K562 (cell line): ENCODE measurements around the gene RASGEF1C.

Experiments used
- CTCF ChIP-seq, 3 experiments: IDR thresholded peaks in 2 of 3; conservative IDR thresholded peaks in 1 of 3; 2 replicates each; pipeline ENCODE4 v1.5.1; 2011 to 2012; ENCODE audit warnings: low read length in 3 of 3, mild to moderate bottlenecking in 3 of 3, control low read depth in 2 of 3, improper control_type of control experiment in 1 of 3, inconsistent platforms in 1 of 3, low read depth in 1 of 3, mixed read lengths in 1 of 3, moderate library complexity in 1 of 3; ENCODE audit not compliant: insufficient read depth in 2 of 3
- HDAC3 ChIP-seq: fragments of 450-650 bp; IDR thresholded peaks from 2 replicates; pipeline ENCODE4 v1.6.1; 2018; ENCODE audit warnings: borderline replicate concordance, mild to moderate bottlenecking, moderate library complexity; ENCODE audit not compliant: partially characterized antibody
- POLR2AphosphoS5 ChIP-seq: IDR thresholded peaks from 2 replicates; pipeline ENCODE4 v1.6.1; 2011; ENCODE audit warnings: mild to moderate bottlenecking, low read depth, low read length, moderate library complexity; ENCODE audit not compliant: control insufficient read depth, insufficient read depth
- YY1 ChIP-seq, 3 experiments: IDR thresholded peaks; 2 replicates each; pipeline ENCODE4 v1.6.1; 2011; ENCODE audit warnings: low read length in 2 of 3, mild to moderate bottlenecking in 2 of 3, moderate library complexity in 2 of 3, borderline replicate concordance in 1 of 3, control low read depth in 1 of 3, low read depth in 1 of 3; ENCODE audit not compliant: insufficient read depth in 3 of 3, insufficient replicate concordance in 2 of 3, control insufficient read depth in 1 of 3, insufficient read length in 1 of 3; ENCODE audit errors: extremely low read depth in 1 of 3
- ZNF232 ChIP-seq: sonication (generic); formaldehyde crosslinking; IDR thresholded peaks from 2 replicates; pipeline ENCODE4 v1.8.0; 2022; ENCODE audit warnings: mild to moderate bottlenecking, missing genetic modification reagents

- no peak for TF ChIP-seq HDAC3
- no peak for TF ChIP-seq CTCF (IDR thresholded peaks at IDR 0.05 in 2 of 3, conservative IDR thresholded peaks at IDR 0.05 in 1 of 3; ENCODE audit: insufficient read depth in 2 of 3, low read depth in 1 of 3, low read length in 3 of 3)
- no peak for TF ChIP-seq POLR2AphosphoS5
- no peak for TF ChIP-seq YY1 (IDR thresholded peaks at IDR 0.05; ENCODE audit: borderline replicate concordance in 1 of 3, control insufficient read depth in 1 of 3, extremely low read depth in 1 of 3, insufficient read depth in 3 of 3, insufficient read length in 1 of 3, insufficient replicate concordance in 2 of 3, low read depth in 1 of 3, low read length in 2 of 3)
- no peak for TF ChIP-seq ZNF232 (CRISPR knock-in tag)
Observed at GRCh38 chr5:180174587-180174972, 34.4 kb downstream of the RASGEF1C start.
